IMR-90 (cell line): Measurements from ENCODE around the gene LIN37. TPM values are rescaled to one million over a fixed set of nuclear protein-coding genes. Genes with fewer than 3 reads are reported as not detected.
"Not testable (repeated sequence)": the region's sequence is repeated elsewhere in the genome, so short reads cannot be mapped to it uniquely, and the experiment has no call there.

ENCODE experiments used
- ATAC-seq: fragments of 200-7000 bp; cut with Tn5 transposase; 2 replicates; pipeline ENCODE4 v1.9.1; 2020; ENCODE audit warnings: low read depth, mild to moderate bottlenecking, moderate library complexity
- BruUV-seq: library from RNA; stranded (reverse); fragments of 400-500 nt; replicated peaks from 2 replicates; lab custom pipeline; 2021; lab: Mats Ljungman, UMichigan
- CTCF ChIA-PET: fragments of 300-600 bp; formaldehyde crosslinking; extraction: SDS; loops from one replicate; lab custom pipeline; 2021; ENCODE audit warnings: antibody characterized with exemption; lab: Yijun Ruan, JAX
- POLR2A ChIA-PET: fragments of 300-600 bp; sonication (Branson Sonifier 250); formaldehyde crosslinking; loops from one replicate; lab custom pipeline; 2022; ENCODE audit warnings: antibody characterized with exemption; ENCODE audit not compliant: unreplicated experiment; lab: Charles Lee
- DNase-seq: peaks from one replicate; pipeline ENCODE4 v3.0.0; 2013
- H2AFZ ChIP-seq: replicated peaks from 2 replicates; pipeline ENCODE3; 2013; ENCODE audit warnings: low read length, mild to moderate bottlenecking; ENCODE audit not compliant: poor library complexity
- H2AK5ac ChIP-seq: 2 replicates; pipeline ENCODE4 v1.6.1; 2013; ENCODE audit warnings: low read depth, low read length, inconsistent platforms
- H2AK9ac ChIP-seq: replicated peaks from 2 replicates; pipeline ENCODE3; 2013; ENCODE audit warnings: mild to moderate bottlenecking, low read depth, low read length, moderate library complexity; ENCODE audit not compliant: poor library complexity
- H2BK120ac ChIP-seq: 2 replicates; pipeline ENCODE4 v1.6.1; 2013; ENCODE audit warnings: low read depth, low read length, inconsistent platforms
- H2BK15ac ChIP-seq: 3 replicates; pipeline ENCODE4 v1.6.1; 2013; ENCODE audit warnings: low read depth, low read length, inconsistent platforms
- H2BK20ac ChIP-seq: 2 replicates; pipeline ENCODE4 v1.6.1; 2013; ENCODE audit warnings: low read depth, mild to moderate bottlenecking, inconsistent platforms, low read length, moderate library complexity
- H2BK5ac ChIP-seq: 2 replicates; pipeline ENCODE4 v1.6.1; 2013; ENCODE audit warnings: mild to moderate bottlenecking, low read depth, low read length, inconsistent platforms; ENCODE audit not compliant: poor library complexity, severe bottlenecking
- H3K14ac ChIP-seq: replicated peaks from 2 replicates; pipeline ENCODE4 v1.6.1; 2013; ENCODE audit warnings: low read depth, low read length, inconsistent platforms
- H3K18ac ChIP-seq: 2 replicates; pipeline ENCODE4 v1.6.1; 2013; ENCODE audit warnings: low read depth, low read length, control low read depth
- H3K23ac ChIP-seq: 2 replicates; pipeline ENCODE4 v1.6.1; 2013; ENCODE audit warnings: low read depth, low read length, inconsistent platforms
- H3K27ac ChIP-seq: 2 replicates; pipeline ENCODE4 v1.5.1; 2013; ENCODE audit warnings: mild to moderate bottlenecking, control low read depth, low read length; ENCODE audit not compliant: insufficient read depth
- H3K27me3 ChIP-seq: 2 replicates; pipeline ENCODE4 v1.6.1; 2013; ENCODE audit warnings: low read length; ENCODE audit not compliant: control insufficient read depth, insufficient read depth
- H3K36me3 ChIP-seq: 2 replicates; pipeline ENCODE4 v1.6.1; 2013; ENCODE audit warnings: low read length, mixed read lengths; ENCODE audit not compliant: control insufficient read depth, insufficient read depth
- H3K4ac ChIP-seq: 2 replicates; pipeline ENCODE4 v1.6.1; 2013; ENCODE audit warnings: low read depth, low read length, inconsistent platforms
- H3K4me1 ChIP-seq: 2 replicates; pipeline ENCODE4 v1.6.1; 2013; ENCODE audit warnings: low read length, mixed read lengths; ENCODE audit not compliant: control insufficient read depth, insufficient read depth
- H3K4me2 ChIP-seq: 2 replicates; pipeline ENCODE4 v1.6.1; 2013; ENCODE audit warnings: low read depth, mild to moderate bottlenecking, control low read depth, low read length, moderate library complexity
- H3K4me3 ChIP-seq: 2 replicates; pipeline ENCODE4 v1.5.1; 2013; ENCODE audit warnings: low read depth, mild to moderate bottlenecking, control low read depth, low read length, moderate library complexity; ENCODE audit not compliant: insufficient read depth
- H3K56ac ChIP-seq: 2 replicates; pipeline ENCODE4 v1.6.1; 2013; ENCODE audit warnings: low read length, inconsistent platforms; ENCODE audit not compliant: insufficient read depth; ENCODE audit errors: extremely low read depth
- H3K79me1 ChIP-seq, 2 experiments: 2 replicates each; pipeline ENCODE4 v1.6.1; 2013; ENCODE audit warnings: low read length in 2 of 2, inconsistent platforms in 1 of 2, low read depth in 1 of 2
- H3K9ac ChIP-seq: 2 replicates; pipeline ENCODE4 v1.6.1; 2013; ENCODE audit warnings: low read depth, low read length, control low read depth
- H3K9me1 ChIP-seq: 2 replicates; pipeline ENCODE4 v1.6.1; 2013; ENCODE audit warnings: low read length, inconsistent platforms; ENCODE audit not compliant: insufficient read depth
- H3K9me3 ChIP-seq: 2 replicates; pipeline ENCODE4 v1.6.1; 2013; ENCODE audit warnings: low read length; ENCODE audit not compliant: control insufficient read depth, insufficient read depth
- H4K20me1 ChIP-seq: 2 replicates; pipeline ENCODE4 v1.6.1; 2013; ENCODE audit warnings: low read length, inconsistent platforms; ENCODE audit not compliant: insufficient read depth
- H4K5ac ChIP-seq: 2 replicates; pipeline ENCODE4 v1.6.1; 2013; ENCODE audit warnings: mild to moderate bottlenecking, low read depth, low read length, control low read depth
- H4K8ac ChIP-seq, 2 experiments: 2 replicates each; pipeline ENCODE4 v1.6.1; 2013; ENCODE audit warnings: low read depth in 2 of 2, low read length in 2 of 2, control low read depth in 1 of 2, inconsistent platforms in 1 of 2
- H4K91ac ChIP-seq: 2 replicates; pipeline ENCODE4 v1.6.1; 2013; ENCODE audit warnings: low read depth, low read length, inconsistent platforms; ENCODE audit not compliant: insufficient read depth
- ELK1 ChIP-seq: fragments of 150-350 bp; IDR thresholded peaks from 2 replicates; pipeline ENCODE4 v1.6.1; 2016; ENCODE audit warnings: low read depth, mild to moderate bottlenecking, low read length, moderate library complexity, borderline replicate concordance
- MAFK ChIP-seq: IDR thresholded peaks from 2 replicates; pipeline ENCODE4 v1.6.1; 2012; ENCODE audit warnings: low read depth, low read length, improper control_type of control experiment
- MAZ ChIP-seq: IDR thresholded peaks from 2 replicates; pipeline ENCODE4 v1.6.1; 2012; ENCODE audit warnings: low read depth, mild to moderate bottlenecking, low read length, improper control_type of control experiment, moderate library complexity, borderline replicate concordance
- WGBS, 2 experiments: methylation state at CpG; one replicate each; pipeline versions ENCODE4 v1.1.5 to v1.1.7; 2013; ENCODE audit warnings: missing lambda C conversion rate in 2 of 2; ENCODE audit not compliant: insufficient read length in 1 of 2; ENCODE audit errors: extremely low coverage in 2 of 2; 5-methylcytosine and 5-hydroxymethylcytosine counted together
- dilution Hi-C: fragments of 300-500 bp; cut with HindIII; formaldehyde crosslinking; loops from one replicate; pipeline ENCODE4 v1.14.3; 2018; ENCODE audit warnings: low sequenced_read_pairs; ENCODE audit not compliant: unreplicated experiment
- in situ Hi-C: fragments of 300-500 bp; cut with MboI; formaldehyde crosslinking; loops from 3 replicates; pipeline ENCODE4 v1.14.3; 2019; ENCODE audit warnings: low sequenced_read_pairs, inconsistent platforms, mixed read lengths
- intact Hi-C: fragments of 100-400 bp; cut with micrococcal nuclease; formaldehyde crosslinking; loops from 2 replicates; pipeline ENCODE4 v1.10.0; 2022
- polyA plus RNA-seq, 3 experiments: library from polyadenylated mRNA; depleted of rRNA; stranded (reverse); fragments of >200 nt; gene quantifications; 2 replicates each; pipeline ENCODE4 v1.2.3, GENCODE V29; 2012; ENCODE audit warnings: low replicate concordance in 1 of 3
- total RNA-seq: library from RNA; depleted of rRNA; stranded (reverse); fragments of >200 nt; gene quantifications from 2 replicates; pipeline ENCODE4 v1.2.3, GENCODE V29; 2012

LIN37 gene
- total and polyA plus RNA-seq, 2 of the 4 experiments (the other 2 are of a cell fraction): 12.7 to 23.1 TPM

- in situ Hi-C loops: no loop called here
Observed at GRCh38 chr19:35768082-35768421, 19.7 kb downstream of the LIN37 start.

GRCh38 chr19:35772362-35772761 lies 24.0 kb downstream of the LIN37 start:
- 100% methylated on average over 2 of the region's 5 CpGs; no CpG with 5 or more reads in 1 of the 2 experiments for WGBS, 2 experiments
- H3K36me3 ChIP-seq, H3K18ac ChIP-seq, H3K9me1 ChIP-seq, H4K8ac ChIP-seq, ATAC-seq, intact Hi-C loops, H3K9ac ChIP-seq, H3K4me3 ChIP-seq, H3K4me1 ChIP-seq, H3K56ac ChIP-seq, H4K20me1 ChIP-seq, H2BK5ac ChIP-seq, dilution Hi-C loops, DNase-seq, H3K9me3 ChIP-seq, BruUV-seq, H3K4ac ChIP-seq, H3K27me3 ChIP-seq, H2BK15ac ChIP-seq, H3K4me2 ChIP-seq, in situ Hi-C loops, POLR2A ChIA-PET, H4K5ac ChIP-seq, H2AFZ ChIP-seq, H2AK9ac ChIP-seq, H3K23ac ChIP-seq, H4K91ac ChIP-seq, H2BK20ac ChIP-seq, H3K14ac ChIP-seq, H2BK120ac ChIP-seq, H3K27ac ChIP-seq, CTCF ChIA-PET, H2AK5ac ChIP-seq: not testable (repeated sequence)
- peaks cover 7 to 17% of the 10 kb centered on the region in 2 experiments for H3K79me1 ChIP-seq

More at GRCh38 chr19:35768082-35768421, 19.7 kb downstream of the LIN37 start:
- no peak overlapping the region for H3K4ac ChIP-seq
- H3K9me3 ChIP-seq: no peaks in the 10 kb centered on the region
- CTCF ChIA-PET: no interaction called here
- H2AK5ac ChIP-seq: no peak overlapping the region
- no peak overlapping the region for H3K4me3 ChIP-seq
- H3K9me1 ChIP-seq: no peaks in the 10 kb centered on the region
- H2BK5ac ChIP-seq: no peak overlapping the region
- POLR2A ChIA-PET: no interaction called here
- no peak overlapping the region for H3K18ac ChIP-seq
- no peak overlapping the region for H3K4me2 ChIP-seq
- no peak overlapping the region for H3K56ac ChIP-seq
- peaks cover 20% of the 10 kb centered on the region for H3K36me3 ChIP-seq
- no peaks in the 10 kb centered on the region for H3K27me3 ChIP-seq
- dilution Hi-C loops (no loop called here), intact Hi-C loops (no loop called here)
- H2BK120ac ChIP-seq: no peak overlapping the region
- H3K9ac ChIP-seq: no peak overlapping the region
- no peaks in the 10 kb centered on the region for H4K20me1 ChIP-seq
- no peak overlapping the region for H3K23ac ChIP-seq
- no peak overlapping the region for H4K8ac ChIP-seq
- H2BK20ac ChIP-seq: no peak overlapping the region
- WGBS, 2 experiments: 70% methylated on average over 3 of the region's 15 CpGs; no CpG with 5 or more reads in 1 of the 2 experiments
- no peaks in the 10 kb centered on the region for H3K4me1 ChIP-seq
- TF ChIP-seq ELK1 (no peak), MAZ (no peak), MAFK (peak; percentile 62)
- BruUV-seq: no TSS peak
- H3K14ac ChIP-seq: no peak overlapping the region
- no peak for ATAC-seq
- H2AFZ ChIP-seq: no peak overlapping the region
- H3K27ac ChIP-seq: no peak overlapping the region
- no peak overlapping the region for H4K91ac ChIP-seq
- no peaks in the 10 kb centered on the region for H3K79me1 ChIP-seq
- H4K5ac ChIP-seq: no peak overlapping the region
- DNase-seq: no peak
- no peak overlapping the region for H2BK15ac ChIP-seq
- no peak overlapping the region for H2AK9ac ChIP-seq
